Karpas-422 (cell line): ENCODE data around the gene SWAP70. TPM values are rescaled to one million over a fixed set of nuclear protein-coding genes. Genes with fewer than 3 reads are reported as not detected.

ENCODE experiments used
- DNase-seq: peaks from one replicate; pipeline ENCODE4 v3.0.0-alpha.2; 2015
- H2AFZ ChIP-seq: fragments of 200-600 bp; sonication (generic); 2 replicates; pipeline ENCODE4 v1.6.1; 2014; ENCODE audit warnings: antibody characterized with exemption, low read length, mixed read lengths
- H3K27ac ChIP-seq: fragments of 200-600 bp; sonication (generic); 2 replicates; pipeline ENCODE4 v1.5.1; 2014; ENCODE audit warnings: mild to moderate bottlenecking, low read length, moderate library complexity
- H3K27me3 ChIP-seq: fragments of 200-600 bp; sonication (generic); 2 replicates; pipeline ENCODE4 v1.6.1; 2014; ENCODE audit warnings: low read length, mixed read lengths
- H3K36me3 ChIP-seq: fragments of 200-600 bp; sonication (generic); 2 replicates; pipeline ENCODE4 v1.6.1; 2014; ENCODE audit warnings: low read length, mixed read lengths; ENCODE audit not compliant: insufficient read depth
- H3K4me1 ChIP-seq: fragments of 200-600 bp; sonication (generic); 2 replicates; pipeline ENCODE4 v1.6.1; 2014; ENCODE audit warnings: mild to moderate bottlenecking, low read length, mixed read lengths
- H3K4me2 ChIP-seq: fragments of 200-600 bp; sonication (generic); 2 replicates; pipeline ENCODE4 v1.6.1; 2014; ENCODE audit warnings: low read length, low read depth, mild to moderate bottlenecking; ENCODE audit not compliant: poor library complexity, severe bottlenecking
- H3K4me3 ChIP-seq: fragments of 200-600 bp; sonication (generic); 2 replicates; pipeline ENCODE4 v1.5.1; 2014; ENCODE audit warnings: mild to moderate bottlenecking, antibody characterized with exemption, low read length, mixed read lengths
- H3K79me2 ChIP-seq: fragments of 200-600 bp; sonication (generic); 2 replicates; pipeline ENCODE4 v1.6.1; 2014; ENCODE audit warnings: mild to moderate bottlenecking, low read length, mixed read lengths
- H3K9ac ChIP-seq: fragments of 200-600 bp; sonication (generic); 2 replicates; pipeline ENCODE4 v1.6.0; 2014; ENCODE audit warnings: low read length
- H3K9me2 ChIP-seq: fragments of 200-600 bp; sonication (generic), shearing (Covaris generic); replicated peaks from 2 replicates; pipeline ENCODE4 v1.6.0; 2014; ENCODE audit warnings: mild to moderate bottlenecking, low read length, moderate library complexity; ENCODE audit not compliant: insufficient read depth
- H3K9me3 ChIP-seq: fragments of 300-700, 200-600 bp; sonication (generic); 2 replicates; pipeline ENCODE4 v1.6.1; 2014; ENCODE audit warnings: low read length, mixed read lengths
- H4K20me1 ChIP-seq: fragments of 200-600 bp; sonication (generic); 2 replicates; pipeline ENCODE4 v1.6.1; 2014; ENCODE audit warnings: mild to moderate bottlenecking, antibody characterized with exemption, low read length, low read depth; ENCODE audit not compliant: insufficient read depth
- total RNA-seq: library from RNA; depleted of rRNA; stranded (reverse); fragments of >200 nt; shearing (Covaris generic); gene quantifications from 2 replicates; pipeline ENCODE4 v1.2.3, GENCODE V29; 2014; ENCODE audit warnings: low replicate concordance

Gene SWAP70
- total RNA-seq, 1 experiment from 2014 or later = 82.4 TPM

DNA sequence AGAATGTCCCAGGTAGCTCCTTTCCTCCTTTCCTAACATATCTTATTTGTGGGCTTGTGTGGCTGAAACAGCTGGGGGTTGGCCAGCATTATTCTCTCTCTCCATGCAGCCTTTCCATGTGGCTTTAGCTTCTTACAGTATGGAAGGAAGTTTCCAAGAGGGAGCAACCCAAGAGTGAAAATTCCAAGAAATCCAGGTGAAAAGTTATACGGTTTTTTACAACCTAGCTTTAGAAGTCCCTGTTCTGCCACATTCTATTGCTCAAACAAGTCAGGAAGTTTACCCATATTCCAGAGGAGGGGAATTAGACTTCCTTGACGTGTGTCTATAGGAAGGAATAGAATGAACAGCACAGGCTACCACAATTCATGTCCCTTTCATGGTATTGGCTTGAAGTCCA lies 10.0 kb upstream of the SWAP70 start:
- H3K4me1 ChIP-seq = no peaks in the 10 kb centered on the region
- H3K4me3 ChIP-seq = no peak overlapping the region
- H3K36me3 ChIP-seq = no peaks in the 10 kb centered on the region
- H3K79me2 ChIP-seq = no peaks in the 10 kb centered on the region
- H3K27me3 ChIP-seq = no peaks in the 10 kb centered on the region
- no peak overlapping the region for H3K27ac ChIP-seq
- no peaks in the 10 kb centered on the region for H3K9me3 ChIP-seq
- no peak overlapping the region for H3K9ac ChIP-seq
- no peak overlapping the region for H2AFZ ChIP-seq
- no peak overlapping the region for H3K4me2 ChIP-seq
- no peaks in the 10 kb centered on the region for H4K20me1 ChIP-seq
- no peaks in the 10 kb centered on the region for H3K9me2 ChIP-seq
- no peak for DNase-seq

DNA sequence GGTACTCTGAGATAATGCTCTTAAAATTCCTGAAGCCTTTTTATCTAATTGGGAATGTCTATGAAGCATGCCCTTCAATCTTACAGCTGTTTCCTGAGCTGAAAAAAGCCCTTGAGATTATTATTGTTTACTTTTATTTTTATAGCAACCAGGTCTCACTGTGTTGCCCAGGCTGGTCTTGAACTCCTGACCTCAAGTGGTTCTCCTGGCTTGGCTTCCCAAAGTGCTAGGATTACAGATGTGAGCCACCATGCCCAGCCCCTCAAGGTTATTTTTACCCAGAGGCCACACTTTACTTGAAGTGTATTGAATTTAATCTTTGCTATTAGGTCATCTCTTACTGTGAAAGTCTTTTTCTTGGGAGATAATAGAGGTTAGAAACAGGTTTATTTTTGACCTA lies 7.0 kb upstream of the SWAP70 start:
- Histone ChIP-seq H4K20me1 (no peaks in the 10 kb centered on the region), H3K27me3 (no peaks in the 10 kb centered on the region), H3K36me3 (no peaks in the 10 kb centered on the region), H2AFZ (no peak overlapping the region), H3K9ac (no peak overlapping the region), H3K27ac (no peak overlapping the region), H3K9me2 (no peaks in the 10 kb centered on the region), H3K4me2 (no peak overlapping the region), H3K9me3 (no peaks in the 10 kb centered on the region), H3K79me2 (no peaks in the 10 kb centered on the region), H3K4me3 (no peak overlapping the region), H3K4me1 (no peaks in the 10 kb centered on the region; the same call in 1 of the 2 replicates)
- no peak for DNase-seq

DNA sequence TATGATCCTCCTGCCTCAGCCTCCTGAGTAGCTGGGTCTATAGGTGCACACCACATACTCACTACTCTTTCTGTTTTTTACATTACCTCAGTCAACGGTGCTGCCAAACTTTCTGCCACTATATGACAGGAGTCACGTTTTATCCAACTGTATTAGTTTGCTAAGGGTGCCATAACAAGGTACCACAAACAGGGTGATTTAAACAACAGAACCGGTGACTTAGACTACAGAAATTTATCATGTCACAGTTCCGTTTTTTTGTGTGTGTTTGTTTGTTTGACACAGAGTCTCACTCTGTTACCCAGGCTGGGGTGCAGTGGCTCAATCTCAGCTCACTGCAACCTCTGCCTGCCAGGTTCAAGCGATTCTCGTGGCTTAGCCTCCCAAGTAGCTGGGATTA lies 6.3 kb upstream of the SWAP70 start:
- no peak overlapping the region for H3K27ac ChIP-seq
- no peaks in the 10 kb centered on the region for H3K27me3 ChIP-seq
- no peak for DNase-seq
- no peak overlapping the region for H2AFZ ChIP-seq
- no peaks in the 10 kb centered on the region for H3K79me2 ChIP-seq
- H3K4me3 ChIP-seq = no peak overlapping the region
- H3K4me2 ChIP-seq = no peak overlapping the region
- H3K36me3 ChIP-seq = no peaks in the 10 kb centered on the region
- no peaks in the 10 kb centered on the region for H3K9me3 ChIP-seq
- no peaks in the 10 kb centered on the region for H4K20me1 ChIP-seq
- peaks cover 7% of the 10 kb centered on the region for H3K4me1 ChIP-seq
- no peak overlapping the region for H3K9ac ChIP-seq
- no peaks in the 10 kb centered on the region for H3K9me2 ChIP-seq

DNA sequence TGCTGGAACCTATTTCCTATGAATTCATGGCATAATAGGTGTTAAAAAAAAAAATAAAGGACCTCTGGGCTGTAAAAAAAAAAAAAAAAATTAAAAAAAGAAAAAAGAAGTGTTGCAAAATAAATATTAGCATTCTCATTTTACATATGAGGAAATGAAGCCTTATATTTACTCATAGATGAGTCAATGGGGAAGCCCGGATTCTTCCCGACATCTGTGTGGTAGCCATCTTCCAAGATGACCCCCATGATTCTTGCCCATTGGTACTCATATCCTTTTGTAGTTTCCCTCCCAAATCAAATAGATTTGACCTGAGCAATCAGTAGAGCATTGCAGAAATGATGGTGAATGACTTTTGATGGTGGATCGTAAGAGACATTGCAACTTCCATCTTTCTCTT lies 3.0 kb upstream of the SWAP70 start:
- Histone ChIP-seq H2AFZ (no peak overlapping the region), H3K27me3 (no peaks in the 10 kb centered on the region), H3K27ac (no peak overlapping the region), H3K4me3 (no peak overlapping the region), H3K4me2 (no peak overlapping the region), H4K20me1 (no peaks in the 10 kb centered on the region), H3K9me3 (no peaks in the 10 kb centered on the region), H3K36me3 (peaks cover 10% of the 10 kb centered on the region), H3K79me2 (peaks cover 19% of the 10 kb centered on the region), H3K4me1 (peaks cover 26% of the 10 kb centered on the region), H3K9ac (no peak overlapping the region), H3K9me2 (no peaks in the 10 kb centered on the region)
- DNase-seq = no peak

DNA sequence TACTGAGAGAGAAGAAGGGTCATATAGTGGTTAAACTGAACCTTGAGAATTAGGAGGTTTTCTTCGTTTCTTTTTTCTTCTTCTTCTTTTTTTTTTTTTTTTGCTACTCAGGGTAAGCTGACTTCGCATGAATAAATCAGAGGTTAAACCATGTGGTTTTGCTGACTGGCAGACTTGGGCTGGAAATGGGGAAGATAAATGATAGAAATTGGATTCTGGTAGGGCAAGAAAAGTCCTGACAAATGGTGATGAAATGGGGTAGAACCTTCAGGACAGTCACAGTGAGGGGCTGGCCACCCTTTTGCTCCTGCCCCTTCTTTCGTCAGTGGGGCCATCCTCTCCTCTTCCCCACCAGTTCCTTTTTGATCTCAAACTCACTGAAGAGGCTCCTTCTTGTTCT lies 1.6 kb upstream of the SWAP70 start:
- H2AFZ ChIP-seq = 0 out of 2 replicates have a peak overlapping the region, but pooled peaks have one; percentile 7
- H3K36me3 ChIP-seq = peaks cover 19% of the 10 kb centered on the region
- 0 out of 2 replicates have a peak overlapping the region, but pooled peaks have one; percentile 3 for H3K27ac ChIP-seq

DNA sequence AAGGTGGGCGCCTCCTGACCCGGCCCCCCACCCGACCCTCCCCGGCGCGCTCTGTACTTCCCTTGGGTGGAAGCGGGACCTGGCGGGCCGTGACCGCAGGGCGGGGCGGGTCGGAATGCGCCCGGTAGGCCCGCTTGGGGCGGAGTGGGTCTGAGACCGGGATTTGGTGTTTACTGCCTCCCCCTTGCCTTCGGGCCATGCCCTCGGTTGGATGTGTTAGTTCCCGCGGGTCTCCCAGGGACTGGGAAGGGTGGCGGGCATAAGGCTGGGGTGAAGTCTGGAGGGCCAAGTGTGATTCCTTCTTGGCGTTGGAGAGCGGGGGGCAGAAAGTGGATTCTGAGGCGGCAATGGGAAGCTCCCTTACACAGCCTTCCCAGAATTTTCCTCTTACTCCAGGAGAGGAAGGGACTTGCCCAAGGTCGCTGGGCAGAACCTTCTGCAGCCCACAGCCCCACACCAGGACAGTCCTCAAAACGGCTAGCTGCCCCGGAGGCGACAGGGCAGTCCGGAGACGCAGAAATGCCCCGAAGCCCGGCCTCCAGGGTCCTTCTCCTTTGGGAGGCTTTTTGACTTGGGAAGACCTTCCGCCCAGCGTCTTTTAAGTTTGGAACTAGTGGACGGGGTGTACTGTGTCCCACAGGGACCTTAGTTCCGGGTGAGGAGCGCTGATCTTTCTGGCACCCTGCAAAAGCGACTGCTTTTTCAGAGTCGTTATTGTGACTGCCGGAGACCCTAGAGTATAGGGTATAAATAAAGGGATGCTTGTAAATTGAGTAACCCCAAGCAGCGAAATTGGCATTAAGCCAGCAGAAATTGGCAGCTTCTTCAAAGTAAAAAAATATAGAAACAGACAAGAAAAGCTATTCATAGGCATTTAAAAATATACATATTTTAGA lies 647 bp downstream of the SWAP70 start:
- Histone ChIP-seq H3K4me1 (peaks cover 61% of the 10 kb centered on the region), H3K79me2 (peaks cover 55% of the 10 kb centered on the region), H3K9me2 (no peaks in the 10 kb centered on the region), H3K4me3 (peak overlapping the region; percentile 92), H3K27ac (peak overlapping the region; percentile 91), H3K9ac (peak overlapping the region; percentile 90), H3K4me2 (peak overlapping the region; percentile 79), H3K9me3 (no peaks in the 10 kb centered on the region), H2AFZ (no peak overlapping the region), H3K36me3 (peaks cover 40% of the 10 kb centered on the region), H4K20me1 (no peaks in the 10 kb centered on the region), H3K27me3 (no peaks in the 10 kb centered on the region)
- DNase-seq = peak; percentile 90

More for the DNA sequence above, 1.6 kb upstream of the SWAP70 start:
- Histone ChIP-seq H3K27me3 (no peaks in the 10 kb centered on the region), H4K20me1 (no peaks in the 10 kb centered on the region), H3K9me2 (no peaks in the 10 kb centered on the region), H3K4me2 (peak overlapping the region; percentile 79), H3K9ac (peak overlapping the region; percentile 90; the same call in 1 of the 2 replicates), H3K4me3 (peak overlapping the region; percentile 92; the same call in 1 of the 2 replicates), H3K9me3 (no peaks in the 10 kb centered on the region), H3K79me2 (peaks cover 33% of the 10 kb centered on the region), H3K4me1 (peaks cover 39% of the 10 kb centered on the region)
- no peak for DNase-seq

DNA sequence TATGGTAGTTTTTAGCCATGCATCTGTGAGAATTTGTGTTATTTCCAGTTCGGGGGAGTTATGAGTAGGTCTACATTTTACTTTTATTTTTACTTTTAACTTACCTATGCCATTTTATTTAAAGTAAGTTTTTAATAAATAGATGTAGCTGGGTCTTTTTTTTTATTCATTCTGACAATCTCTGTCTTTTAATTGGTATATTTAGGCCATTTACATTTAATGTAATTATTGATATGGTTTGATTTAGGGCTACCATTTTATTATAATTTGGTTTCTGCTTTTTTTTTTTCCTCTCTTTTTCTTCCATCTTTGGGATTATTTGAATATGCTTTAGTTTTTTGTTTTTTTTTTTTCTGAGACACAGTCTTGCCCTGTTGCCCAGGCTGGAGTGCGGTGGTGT lies 1.9 kb downstream of the SWAP70 start:
- H3K27ac ChIP-seq = peak overlapping the region; percentile 91
- peak overlapping the region; percentile 79 for H3K4me2 ChIP-seq
- no peak for DNase-seq
- H3K9me2 ChIP-seq = no peaks in the 10 kb centered on the region
- H3K79me2 ChIP-seq = peaks cover 67% of the 10 kb centered on the region
- H3K9me3 ChIP-seq = no peaks in the 10 kb centered on the region
- no peaks in the 10 kb centered on the region for H3K27me3 ChIP-seq
- peaks cover 41% of the 10 kb centered on the region for H3K36me3 ChIP-seq
- H3K4me1 ChIP-seq = peaks cover 64% of the 10 kb centered on the region
- no peak overlapping the region for H3K9ac ChIP-seq
- no peak overlapping the region for H2AFZ ChIP-seq
- no peaks in the 10 kb centered on the region for H4K20me1 ChIP-seq
- H3K4me3 ChIP-seq = peak overlapping the region; percentile 92

DNA sequence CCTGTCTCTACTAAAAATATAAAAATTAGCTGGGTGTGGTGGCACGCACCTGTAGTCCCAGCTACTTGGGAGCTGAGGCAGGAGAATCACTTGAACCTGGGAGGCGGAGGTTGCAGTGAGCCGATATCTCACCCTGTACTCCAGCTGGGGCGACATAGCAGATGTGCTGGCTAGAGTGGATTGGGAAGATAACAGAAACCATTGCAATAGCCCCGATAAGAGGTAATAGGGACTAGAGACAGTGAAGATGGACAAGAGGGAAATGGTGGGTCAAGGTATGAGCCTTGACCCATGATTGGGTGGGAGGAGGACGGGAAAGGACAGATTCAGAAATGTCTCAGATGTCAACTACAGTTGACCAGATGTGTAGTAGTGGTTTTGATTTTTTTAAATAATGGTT lies 6.1 kb downstream of the SWAP70 start:
- peaks cover 70% of the 10 kb centered on the region for H3K4me1 ChIP-seq
- DNase-seq = no peak
- no peak overlapping the region for H3K4me2 ChIP-seq
- H2AFZ ChIP-seq = no peak overlapping the region
- H3K27me3 ChIP-seq = no peaks in the 10 kb centered on the region
- H3K27ac ChIP-seq = peak overlapping the region; percentile 91
- H3K79me2 ChIP-seq = peaks cover 84% of the 10 kb centered on the region
- H3K9ac ChIP-seq = no peak overlapping the region
- H3K36me3 ChIP-seq = peaks cover 50% of the 10 kb centered on the region
- H3K4me3 ChIP-seq = no peak overlapping the region
- no peaks in the 10 kb centered on the region for H3K9me2 ChIP-seq
- no peaks in the 10 kb centered on the region for H3K9me3 ChIP-seq
- no peaks in the 10 kb centered on the region for H4K20me1 ChIP-seq
